ENCODE data around the gene TNFSF13B.

The TNFSF13B gene

DNA sequence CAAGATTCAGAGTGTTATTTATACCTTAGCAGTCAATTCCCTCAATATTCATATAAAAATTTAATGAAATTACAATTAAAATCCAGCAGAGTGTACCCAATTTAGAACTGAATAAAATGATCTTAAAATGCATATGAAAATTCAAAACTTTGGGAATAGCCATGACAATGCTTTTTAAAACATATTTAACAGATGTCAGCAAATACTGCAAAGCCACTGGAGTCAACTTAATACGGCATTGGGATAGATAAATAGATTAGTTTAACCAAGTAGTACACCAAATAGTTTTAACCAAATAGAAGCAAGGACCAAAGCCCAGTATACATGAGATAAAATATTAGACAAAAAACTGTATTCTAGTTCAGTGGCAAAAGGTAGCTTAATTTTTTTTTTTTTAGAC, 79.8 kb downstream of the TNFSF13B start:
- no peak for DNase-seq (ENCODE audit: low read depth)

DNA sequence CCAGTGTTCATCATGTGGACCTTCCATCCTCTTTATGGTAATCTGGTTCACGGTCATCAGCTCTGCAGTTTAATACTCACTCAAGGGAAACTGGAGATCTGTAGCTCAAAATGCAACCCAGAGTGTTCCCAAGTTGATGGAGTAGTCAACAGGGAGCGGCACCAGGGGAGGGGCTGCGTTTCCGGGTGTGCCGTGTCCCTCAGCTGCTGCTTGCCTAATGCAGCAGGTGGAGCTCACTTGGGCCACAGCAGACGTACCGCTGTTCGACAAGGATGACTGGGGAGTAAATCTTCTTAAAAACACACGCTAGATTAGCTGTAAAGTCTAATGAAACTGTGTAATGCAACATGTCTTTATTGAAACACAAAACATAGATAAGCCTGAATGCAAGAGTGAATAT, 81.1 kb downstream of the TNFSF13B start:
- DNase-seq (ENCODE audit: low read depth) = no peak

DNA sequence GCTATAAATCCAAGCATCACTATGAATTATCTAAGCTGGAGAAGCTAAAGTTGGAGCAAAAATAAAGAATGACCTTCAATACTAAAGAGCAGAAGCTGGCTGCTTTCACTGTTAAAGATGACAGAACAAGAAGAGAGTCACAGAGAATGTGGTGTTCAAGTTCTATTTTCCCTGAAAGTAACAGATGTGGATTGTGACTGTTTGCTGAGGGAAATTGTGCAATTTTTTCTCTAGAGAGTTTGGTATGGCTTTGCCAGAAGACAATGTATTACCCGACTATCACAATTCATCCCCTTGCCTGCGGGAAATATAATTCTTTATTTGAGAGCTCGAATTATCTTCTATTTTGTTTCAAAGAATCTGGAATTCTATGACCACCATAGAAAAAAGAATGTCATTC, 83.1 kb downstream of the TNFSF13B start:
- no peak for DNase-seq (ENCODE audit: low read depth)

DNA sequence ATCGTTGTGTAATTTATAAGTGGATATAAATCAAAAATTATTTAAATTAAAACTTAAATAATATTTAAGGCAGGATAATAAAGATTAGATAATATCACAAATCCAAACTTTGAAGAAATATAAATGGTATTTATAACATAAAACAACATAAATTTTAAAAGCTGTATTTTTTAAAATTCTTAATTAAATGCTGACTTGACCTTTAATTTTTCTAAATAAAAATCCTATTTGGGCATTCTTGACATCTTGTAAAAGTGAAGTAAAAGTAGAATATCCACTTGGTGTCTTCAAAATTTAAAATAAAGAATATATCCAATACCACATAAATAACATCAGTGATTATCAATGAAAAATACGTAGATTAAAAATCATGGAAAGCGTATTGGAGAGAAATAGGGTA, 87.7 kb downstream of the TNFSF13B start:
- DNase-seq (ENCODE audit: low read depth) = no peak
